NB4 (cell line): ENCODE measurements around the gene CADPS2.
"Not testable (repeated sequence)": the region's sequence is repeated elsewhere in the genome, so short reads cannot be mapped to it uniquely, and the experiment has no call there.

Source experiments
- DNase-seq: peaks from one replicate; pipeline ENCODE4 v3.0.0; 2010; ENCODE audit warnings: low read depth
- H3K4me3 ChIP-seq: one replicate; pipeline ENCODE4 v1.5.1; 2011; ENCODE audit warnings: mild to moderate bottlenecking, low read depth, low read length, moderate library complexity
- MYC ChIP-seq: IDR thresholded peaks from 2 replicates; pipeline ENCODE4 v1.6.1; 2011; ENCODE audit warnings: low read depth, low read length
- POLR2A ChIP-seq: IDR thresholded peaks from 2 replicates; pipeline ENCODE4 v1.6.1; 2011; ENCODE audit warnings: mild to moderate bottlenecking; ENCODE audit not compliant: insufficient read length; ENCODE audit errors: extremely low read depth
- TF ChIP-seq, protein P1 (sequence below): IDR thresholded peaks from 2 replicates; pipeline ENCODE4 v1.6.1; 2011; ENCODE audit warnings: low read depth, low read length
- TF ChIP-seq, protein P2 (sequence below): IDR thresholded peaks from one replicate; pipeline ENCODE4 v1.5.1; 2012; ENCODE audit warnings: low read depth, low read length

CADPS2 gene

DNA sequence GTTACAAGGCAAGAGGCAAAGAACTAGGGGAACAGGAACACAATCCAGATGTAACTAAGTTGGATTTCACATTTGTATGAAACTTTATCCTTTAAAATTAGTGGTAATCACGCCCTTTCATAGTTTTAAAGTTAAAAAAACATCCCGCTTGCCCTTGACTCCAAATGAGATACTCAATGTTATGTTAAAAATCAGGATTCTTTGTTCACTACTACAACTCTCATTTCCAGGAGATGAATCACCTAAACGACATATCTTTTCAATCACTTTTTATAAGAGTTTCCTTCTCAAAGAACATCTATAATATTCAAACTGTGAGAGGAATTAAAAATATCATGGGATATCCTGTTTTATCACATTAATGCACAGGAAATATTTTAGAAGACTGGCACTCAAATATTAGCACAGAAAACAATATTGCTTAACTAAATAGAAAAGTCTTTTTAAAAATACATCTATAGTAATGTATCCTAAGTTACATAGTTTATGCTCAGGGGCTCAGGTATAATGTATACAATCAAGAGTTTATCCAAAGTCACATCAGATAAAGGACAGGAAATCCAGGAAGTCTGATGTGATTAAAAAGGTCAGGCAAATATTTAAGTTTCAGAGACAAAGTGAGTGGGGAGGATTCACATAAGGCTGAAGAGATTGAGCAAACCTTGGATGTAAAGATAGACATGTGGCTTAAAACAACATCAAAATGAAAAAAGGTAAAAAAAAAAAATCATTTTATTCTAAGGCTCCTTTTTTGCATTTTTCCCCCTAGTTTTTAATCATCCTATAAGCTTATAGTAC is 41.9 kb downstream of the CADPS2 start:
- DNase-seq, result no peak
- TF ChIP-seq, protein P1, sequence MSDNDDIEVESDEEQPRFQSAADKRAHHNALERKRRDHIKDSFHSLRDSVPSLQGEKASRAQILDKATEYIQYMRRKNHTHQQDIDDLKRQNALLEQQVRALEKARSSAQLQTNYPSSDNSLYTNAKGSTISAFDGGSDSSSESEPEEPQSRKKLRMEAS, result no peak
- TF ChIP-seq POLR2A, result no peak
- no peak for TF ChIP-seq MYC
- TF ChIP-seq, protein P2, sequence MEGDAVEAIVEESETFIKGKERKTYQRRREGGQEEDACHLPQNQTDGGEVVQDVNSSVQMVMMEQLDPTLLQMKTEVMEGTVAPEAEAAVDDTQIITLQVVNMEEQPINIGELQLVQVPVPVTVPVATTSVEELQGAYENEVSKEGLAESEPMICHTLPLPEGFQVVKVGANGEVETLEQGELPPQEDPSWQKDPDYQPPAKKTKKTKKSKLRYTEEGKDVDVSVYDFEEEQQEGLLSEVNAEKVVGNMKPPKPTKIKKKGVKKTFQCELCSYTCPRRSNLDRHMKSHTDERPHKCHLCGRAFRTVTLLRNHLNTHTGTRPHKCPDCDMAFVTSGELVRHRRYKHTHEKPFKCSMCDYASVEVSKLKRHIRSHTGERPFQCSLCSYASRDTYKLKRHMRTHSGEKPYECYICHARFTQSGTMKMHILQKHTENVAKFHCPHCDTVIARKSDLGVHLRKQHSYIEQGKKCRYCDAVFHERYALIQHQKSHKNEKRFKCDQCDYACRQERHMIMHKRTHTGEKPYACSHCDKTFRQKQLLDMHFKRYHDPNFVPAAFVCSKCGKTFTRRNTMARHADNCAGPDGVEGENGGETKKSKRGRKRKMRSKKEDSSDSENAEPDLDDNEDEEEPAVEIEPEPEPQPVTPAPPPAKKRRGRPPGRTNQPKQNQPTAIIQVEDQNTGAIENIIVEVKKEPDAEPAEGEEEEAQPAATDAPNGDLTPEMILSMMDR, result no peak
- H3K4me3 ChIP-seq, result no peak overlapping the region

DNA sequence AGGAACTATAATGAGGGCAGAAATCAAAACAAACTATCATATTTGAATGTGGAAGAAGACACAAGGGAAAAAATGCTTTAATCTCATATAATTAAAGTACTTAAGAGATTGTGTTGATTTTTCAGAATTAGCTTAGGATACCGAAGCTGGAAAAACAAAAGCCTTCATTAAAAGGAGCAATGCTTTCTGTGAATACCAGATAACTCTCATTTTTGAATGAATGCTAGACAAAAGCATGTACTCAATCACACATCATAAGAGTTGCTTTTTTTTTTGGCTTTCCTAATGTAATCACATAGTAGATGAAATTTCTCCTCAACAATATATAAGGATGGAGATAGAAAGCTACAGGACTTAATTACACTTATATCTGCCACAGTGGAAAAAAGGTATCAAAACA is 43.3 kb downstream of the CADPS2 start:
- no peak for DNase-seq
- no peak overlapping the region for H3K4me3 ChIP-seq
- TF ChIP-seq, protein P2, result no peak
- TF ChIP-seq MYC, result no peak
- no peak for TF ChIP-seq POLR2A
- TF ChIP-seq, protein P1, result no peak

DNA sequence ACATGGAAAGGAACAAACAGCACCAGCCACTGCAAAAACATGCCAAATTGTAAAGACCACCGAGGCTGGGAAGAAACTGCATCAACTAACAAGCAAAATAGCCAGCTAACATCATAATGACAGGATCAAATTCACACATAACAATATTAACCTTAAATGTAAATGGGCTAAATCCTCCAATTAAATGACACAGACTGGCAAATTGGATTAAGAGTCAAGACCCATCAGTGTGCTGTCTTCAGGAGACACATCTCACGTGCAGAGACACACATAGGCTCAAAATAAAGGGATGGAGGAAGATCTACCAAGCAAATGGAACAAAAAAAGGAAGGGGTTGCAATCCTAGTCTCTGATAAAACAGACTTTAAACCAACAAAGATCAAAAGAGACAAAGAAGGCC is 50.0 kb downstream of the CADPS2 start:
- H3K4me3 ChIP-seq, DNase-seq: not testable (repeated sequence)

DNA sequence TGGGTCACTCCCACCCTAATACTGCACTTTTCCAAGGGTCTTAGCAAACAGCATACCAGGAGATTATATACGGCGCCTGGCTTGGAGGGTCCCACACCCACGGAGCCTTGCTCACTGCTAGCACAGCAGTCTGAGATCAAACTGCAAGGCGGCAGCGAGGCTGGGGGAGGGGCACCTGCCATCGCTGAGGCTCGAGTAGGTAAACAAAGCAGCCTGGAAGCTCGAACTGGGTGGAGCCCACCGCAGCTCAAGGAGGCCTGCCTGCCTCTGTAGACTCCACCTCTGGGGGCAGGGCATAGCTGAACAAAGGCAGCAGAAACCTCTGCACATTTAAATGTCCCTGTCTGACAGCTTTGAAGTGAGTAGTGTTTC is 51.7 kb downstream of the CADPS2 start:
- H3K4me3 ChIP-seq, DNase-seq: not testable (repeated sequence)

DNA sequence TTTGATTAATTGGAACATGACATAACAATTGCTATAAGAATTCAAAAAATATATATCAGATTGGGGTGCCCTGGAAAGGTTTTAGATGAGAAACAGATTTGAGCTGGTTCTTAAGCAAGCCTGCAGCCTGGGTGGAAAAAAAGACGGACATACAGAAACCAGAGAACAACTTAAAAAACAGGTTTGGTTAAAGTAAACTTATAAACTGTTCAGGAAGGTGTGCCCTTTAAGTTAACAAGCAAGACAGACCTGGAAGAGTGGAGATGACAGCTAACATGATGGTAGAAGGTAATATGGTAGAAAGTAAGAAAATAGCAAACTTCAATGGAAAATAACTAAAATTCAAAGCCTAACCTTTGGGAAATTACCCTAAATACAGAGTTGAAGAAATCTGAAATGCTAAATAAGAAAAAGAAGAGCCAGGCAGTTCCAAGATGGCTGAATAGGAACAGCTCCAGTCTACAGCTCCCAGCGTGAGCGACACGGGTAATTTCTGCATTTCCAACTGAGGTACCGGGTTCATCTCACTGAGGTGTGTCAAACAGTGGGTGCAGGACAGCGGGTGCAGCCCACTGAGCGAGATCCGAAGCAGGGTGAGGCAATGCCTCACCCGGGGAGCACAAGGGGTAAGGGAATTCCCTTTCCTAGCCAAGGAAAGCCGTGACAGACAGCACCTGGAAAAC is 52.2 kb downstream of the CADPS2 start:
- TF ChIP-seq, protein P2, result no peak
- TF ChIP-seq, protein P1, result no peak
- TF ChIP-seq MYC, result no peak
- TF ChIP-seq POLR2A, result no peak
- no peak overlapping the region for H3K4me3 ChIP-seq
- no peak for DNase-seq

DNA sequence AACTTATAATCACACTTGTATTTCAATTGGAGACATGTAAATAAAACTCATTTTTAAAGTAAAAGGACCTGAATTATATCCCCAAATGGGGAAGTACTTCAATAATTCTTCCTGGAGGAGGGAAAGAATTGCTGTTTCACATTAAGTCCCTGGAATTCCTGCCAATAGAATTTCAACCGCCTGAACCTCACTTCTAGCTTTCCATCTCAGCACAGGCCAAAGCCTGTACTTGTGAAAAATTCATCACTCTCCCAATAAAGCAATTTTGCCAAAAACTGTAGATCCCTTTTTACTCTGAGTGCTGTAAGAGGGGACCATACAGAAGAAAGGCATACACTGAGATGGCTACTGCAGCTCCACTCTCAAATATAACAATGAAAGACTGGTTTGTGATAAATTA is 54.8 kb downstream of the CADPS2 start:
- no peak for DNase-seq
- H3K4me3 ChIP-seq, result no peak overlapping the region
- TF ChIP-seq, protein P2, result no peak
- TF ChIP-seq, protein P1, result no peak
- TF ChIP-seq POLR2A (no peak), MYC (no peak)

DNA sequence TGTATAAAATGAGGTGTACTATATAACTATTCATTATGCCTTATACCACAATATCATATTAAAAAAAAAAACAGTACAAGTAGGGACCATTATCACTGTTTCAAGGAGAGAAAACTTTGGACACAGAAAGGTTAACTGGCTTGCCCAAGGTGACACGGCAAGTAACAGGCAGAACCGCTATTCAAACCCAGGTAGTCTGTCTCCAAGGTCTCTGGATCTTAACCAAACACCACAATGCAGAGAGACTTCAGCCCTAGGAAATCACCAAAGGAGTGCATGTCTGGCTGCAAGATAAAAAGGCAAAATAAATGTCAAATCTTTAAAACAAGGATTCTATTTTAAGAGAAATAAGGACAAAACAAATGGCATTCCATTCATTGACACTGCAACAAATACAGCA is 56.3 kb downstream of the CADPS2 start:
- DNase-seq, result no peak
- no peak for TF ChIP-seq POLR2A
- TF ChIP-seq, protein P2, result no peak
- TF ChIP-seq, protein P1, result no peak
- no peak for TF ChIP-seq MYC
- no peak overlapping the region for H3K4me3 ChIP-seq
